IPS-NIHi7 (cell line): ENCODE measurements around the gene OR4C13.
A peak's percentile ranks its signal among the peaks of the same experiment; 100 is the strongest.
"Not testable (repeated sequence)": the region's sequence is repeated elsewhere in the genome, so short reads cannot be mapped to it uniquely, and the experiment has no call there.

Experiments
- DNase-seq: peaks from one replicate; pipeline ENCODE4 v3.0.0; 2012; ENCODE audit warnings: mixed read lengths; ENCODE audit errors: extremely low spot score

OR4C13 gene

DNA sequence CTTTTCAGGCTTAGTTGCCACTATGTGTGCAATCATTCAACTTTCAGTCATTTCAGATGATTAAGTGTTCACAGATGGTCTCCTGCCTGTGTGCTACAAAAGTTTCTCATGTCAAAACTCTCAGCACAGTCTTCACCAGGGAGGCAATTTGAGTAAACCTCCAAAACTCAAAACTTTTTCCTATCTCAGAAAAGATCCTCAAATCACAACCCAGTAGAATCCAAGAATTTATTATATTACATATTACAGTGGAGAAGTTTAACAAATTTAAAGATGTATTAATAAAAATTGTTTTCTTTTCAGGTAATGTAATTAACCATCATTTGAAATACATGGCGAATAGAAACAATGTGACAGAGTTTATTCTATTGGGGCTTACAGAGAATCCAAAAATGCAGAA lies at the start of gene OR4C13:
TSS of gene OR4C13 (plus strand) at position 301 of the 400 bp plus-strand sequence. CDS start at position 333, 32 bp downstream.
- DNase-seq = no peak

DNA sequence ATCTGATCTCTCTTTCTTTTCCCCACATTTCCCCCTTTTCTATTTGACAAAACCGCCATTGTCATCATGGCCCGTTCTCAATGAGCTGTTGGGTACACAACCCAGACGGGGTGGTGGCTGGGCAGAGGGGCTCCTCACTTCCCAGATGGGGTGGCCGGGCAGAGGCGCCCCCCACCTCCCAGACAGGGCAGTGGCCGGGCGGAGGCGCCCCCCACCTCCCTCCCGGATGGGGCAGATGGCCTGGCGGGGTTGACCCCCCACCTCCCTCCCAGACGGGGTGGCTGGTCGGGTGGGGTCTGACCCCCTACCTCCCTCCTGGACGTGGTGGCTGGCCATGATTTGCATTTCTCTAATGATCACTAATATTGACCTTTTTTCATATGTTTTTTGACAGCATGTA lies 40.7 kb upstream of the OR4C13 start:
- not testable (repeated sequence) for DNase-seq

DNA sequence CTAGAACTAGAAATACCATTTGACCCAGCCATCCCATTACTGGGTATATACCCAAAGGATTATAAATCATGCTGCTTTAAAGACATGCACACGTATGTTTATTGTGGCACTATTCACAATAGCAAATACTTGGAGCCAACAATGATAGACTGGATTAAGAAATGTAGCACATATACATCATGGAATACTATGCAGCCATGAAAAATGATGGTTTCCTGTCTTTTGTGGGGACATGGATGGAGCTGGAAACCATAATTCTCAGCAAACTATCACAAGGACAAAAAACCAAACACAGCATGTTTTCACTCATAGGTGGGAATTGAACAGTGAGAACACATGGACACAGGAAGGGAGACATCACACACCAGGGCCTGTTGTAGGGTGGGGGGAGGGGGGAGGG lies 3.5 kb upstream of the OR4C13 start:
- not testable (repeated sequence) for DNase-seq

DNA sequence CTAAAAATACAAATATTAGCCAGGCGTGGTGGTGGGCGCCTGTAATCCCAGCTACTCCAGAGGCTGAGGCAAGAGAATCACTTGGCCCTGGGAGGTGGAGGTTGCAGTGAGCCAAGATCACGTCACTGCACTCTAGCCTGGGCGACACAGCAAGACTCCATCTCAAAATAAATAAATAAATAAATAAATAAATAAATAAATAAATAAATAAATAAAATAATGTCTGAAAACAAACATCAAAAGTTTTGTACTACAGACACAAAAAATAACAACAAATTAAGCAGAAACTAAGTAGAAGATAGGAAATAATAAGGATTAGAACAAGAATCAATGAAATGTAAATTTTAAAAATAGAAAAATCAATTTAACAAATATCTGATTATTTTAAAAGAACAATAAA lies 21.2 kb downstream of the OR4C13 start:
- not testable (repeated sequence) for DNase-seq

DNA sequence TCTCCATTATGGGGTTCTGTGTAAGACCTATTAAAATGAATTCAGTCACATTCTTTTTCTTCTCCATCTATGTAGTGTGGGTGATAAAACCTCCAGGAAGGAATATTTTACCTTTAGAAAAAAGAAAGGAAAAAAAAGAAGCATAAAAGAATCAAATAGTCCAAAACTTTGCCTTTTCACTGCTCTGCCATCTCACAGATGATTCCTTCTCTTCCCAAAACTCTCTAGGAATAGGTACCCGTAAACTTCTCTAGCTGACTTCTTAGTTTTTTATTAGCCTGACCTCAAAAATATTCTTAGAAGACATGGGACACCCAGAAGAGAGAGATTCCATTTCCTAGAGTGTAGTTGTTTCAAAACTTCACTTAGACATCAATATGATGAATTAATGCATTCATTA lies 30.2 kb downstream of the OR4C13 start, which contains the start of gene OR4C12:
TSS of gene OR4C12 (minus strand) at position 101 of the 400 bp plus-strand sequence. CDS start at position 67, 34 bp downstream.
- not testable (repeated sequence) for DNase-seq

DNA sequence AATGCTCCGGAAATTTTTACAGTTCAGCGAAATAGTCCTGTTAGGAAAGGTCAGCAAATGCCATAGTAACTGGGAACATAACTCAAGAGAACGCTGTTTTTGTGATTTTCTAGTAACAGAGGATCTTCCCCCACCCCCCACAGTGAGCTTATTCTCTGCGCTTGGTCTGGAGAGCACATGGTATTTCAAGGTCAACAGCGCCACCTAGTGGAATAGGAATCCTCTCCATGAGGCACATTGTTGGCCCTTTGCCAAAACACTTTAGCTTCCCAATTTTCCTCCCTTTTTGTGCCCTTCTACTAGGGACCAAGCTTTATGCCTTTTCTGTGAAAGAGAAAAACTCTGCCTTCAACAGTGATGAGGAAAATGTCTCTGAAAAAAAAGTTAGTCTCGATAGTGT lies 43.4 kb downstream of the OR4C13 start:
- peak; percentile 5 for DNase-seq
